Measurements from ENCODE around the gene MYOC. TPM values are rescaled to one million over a fixed set of nuclear protein-coding genes. Genes with fewer than 3 reads are reported as not detected.

MYOC gene
- total RNA-seq, 1 donor from 2014 or later, result not detected

DNA sequence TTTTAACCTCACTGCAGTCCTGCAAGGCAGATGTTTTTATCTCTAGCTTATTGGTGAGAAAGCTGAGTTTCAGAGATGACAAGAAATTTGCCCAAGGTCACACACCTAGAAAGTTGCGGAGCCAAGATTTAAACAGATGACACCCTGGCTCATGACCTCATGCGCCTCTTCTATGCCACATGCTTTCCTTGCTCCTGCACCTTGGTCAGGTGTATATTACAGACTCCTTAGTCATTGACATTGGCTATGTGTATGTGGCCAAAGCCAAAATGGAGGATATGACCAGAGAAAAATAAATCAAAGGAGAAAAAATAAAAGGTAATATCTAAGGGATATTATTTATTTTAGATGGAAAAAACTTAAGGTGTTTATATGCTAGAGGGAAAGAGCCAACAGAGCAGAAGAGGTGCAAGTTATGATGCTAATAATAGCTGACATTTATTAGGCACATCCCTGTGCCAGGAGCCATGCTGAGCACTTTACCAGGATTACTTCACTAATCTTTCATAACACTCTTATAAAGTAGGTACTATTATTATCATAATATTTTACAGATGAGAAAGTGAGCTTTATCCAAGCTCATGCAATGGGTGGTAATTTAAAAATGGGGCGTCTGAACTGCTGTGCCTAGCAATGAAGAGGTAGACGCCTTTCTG lies 13.8 kb upstream of the MYOC start:
- no peak for FAIRE-seq
- Histone ChIP-seq H3K36me3 (ENCODE audit: insufficient read depth, low read length) (no peaks in the 10 kb centered on the region), H3K4me1 (ENCODE audit: insufficient read depth, low read length) (no peaks in the 10 kb centered on the region), H3K4me2 (ENCODE audit: low read length) (no peak overlapping the region), H3K9me3 (ENCODE audit: insufficient read depth, low read depth, low read length) (no peaks in the 10 kb centered on the region), H4K20me1 (ENCODE audit: insufficient read depth, low read length) (no peaks in the 10 kb centered on the region), H3K27ac (ENCODE audit: low read depth, low read length) (no peak overlapping the region), H3K4me3 (ENCODE audit: insufficient read depth, low read depth, low read length) (no peak overlapping the region), H2AFZ (ENCODE audit: low read depth, low read length) (no peak overlapping the region), H3K27me3 (ENCODE audit: insufficient read depth, low read length) (no peaks in the 10 kb centered on the region), H3K79me2 (ENCODE audit: insufficient read depth, low read length) (no peaks in the 10 kb centered on the region), H3K9ac (ENCODE audit: low read length) (no peak overlapping the region)
- Mint-ChIP-seq H3K4me3 (ENCODE audit: unreplicated experiment) (no peak overlapping the region), H3K4me1 (ENCODE audit: low read depth, unreplicated experiment) (peaks cover 14% of the 10 kb centered on the region), H3K27ac (ENCODE audit: unreplicated experiment) (no peak overlapping the region), H3K27me3 (ENCODE audit: low read depth, unreplicated experiment) (no peaks in the 10 kb centered on the region), H3K9me3 (ENCODE audit: unreplicated experiment) (no peaks in the 10 kb centered on the region), H3K36me3 (ENCODE audit: low read depth, unreplicated experiment) (no peaks in the 10 kb centered on the region)
- TF ChIP-seq CTCF (IDR thresholded peaks at IDR 0.05; ENCODE audit: insufficient read depth, low read depth, low read length), result no peak
- no peak for TF ChIP-seq EZH2 (IDR thresholded peaks at IDR 0.05; ENCODE audit: insufficient read depth, low read length)
- DNase-seq (ENCODE audit: low read depth), result no peak

- no peak for FAIRE-seq
- no peaks in the 10 kb centered on the region for H3K36me3 Mint-ChIP-seq (ENCODE audit: low read depth, unreplicated experiment)
- H3K4me1 Mint-ChIP-seq (ENCODE audit: low read depth, unreplicated experiment), result peaks cover 14% of the 10 kb centered on the region
- no peaks in the 10 kb centered on the region for H3K27me3 Mint-ChIP-seq (ENCODE audit: low read depth, unreplicated experiment)
- Histone ChIP-seq H3K9ac (ENCODE audit: low read length) (no peak overlapping the region), H3K4me3 (ENCODE audit: insufficient read depth, low read depth, low read length) (no peak overlapping the region), H4K20me1 (ENCODE audit: insufficient read depth, low read length) (no peaks in the 10 kb centered on the region), H3K79me2 (ENCODE audit: insufficient read depth, low read length) (no peaks in the 10 kb centered on the region), H3K4me1 (ENCODE audit: insufficient read depth, low read length) (no peaks in the 10 kb centered on the region), H3K9me3 (ENCODE audit: insufficient read depth, low read depth, low read length) (no peaks in the 10 kb centered on the region), H3K27ac (ENCODE audit: low read depth, low read length) (no peak overlapping the region), H3K4me2 (ENCODE audit: low read length) (no peak overlapping the region), H3K36me3 (ENCODE audit: insufficient read depth, low read length) (no peaks in the 10 kb centered on the region), H2AFZ (ENCODE audit: low read depth, low read length) (no peak overlapping the region), H3K27me3 (ENCODE audit: insufficient read depth, low read length) (no peaks in the 10 kb centered on the region)
- no peak for TF ChIP-seq EZH2 (IDR thresholded peaks at IDR 0.05; ENCODE audit: insufficient read depth, low read length)
- no peak for TF ChIP-seq CTCF (IDR thresholded peaks at IDR 0.05; ENCODE audit: insufficient read depth, low read depth, low read length)
- DNase-seq (ENCODE audit: low read depth), result no peak
- H3K9me3 Mint-ChIP-seq (ENCODE audit: unreplicated experiment), result no peaks in the 10 kb centered on the region
- no peak overlapping the region for H3K4me3 Mint-ChIP-seq (ENCODE audit: unreplicated experiment)
- H3K27ac Mint-ChIP-seq (ENCODE audit: unreplicated experiment), result no peak overlapping the region
Measured at GRCh38 chr1:171664976-171665375, 12.5 kb upstream of the MYOC start.

DNA sequence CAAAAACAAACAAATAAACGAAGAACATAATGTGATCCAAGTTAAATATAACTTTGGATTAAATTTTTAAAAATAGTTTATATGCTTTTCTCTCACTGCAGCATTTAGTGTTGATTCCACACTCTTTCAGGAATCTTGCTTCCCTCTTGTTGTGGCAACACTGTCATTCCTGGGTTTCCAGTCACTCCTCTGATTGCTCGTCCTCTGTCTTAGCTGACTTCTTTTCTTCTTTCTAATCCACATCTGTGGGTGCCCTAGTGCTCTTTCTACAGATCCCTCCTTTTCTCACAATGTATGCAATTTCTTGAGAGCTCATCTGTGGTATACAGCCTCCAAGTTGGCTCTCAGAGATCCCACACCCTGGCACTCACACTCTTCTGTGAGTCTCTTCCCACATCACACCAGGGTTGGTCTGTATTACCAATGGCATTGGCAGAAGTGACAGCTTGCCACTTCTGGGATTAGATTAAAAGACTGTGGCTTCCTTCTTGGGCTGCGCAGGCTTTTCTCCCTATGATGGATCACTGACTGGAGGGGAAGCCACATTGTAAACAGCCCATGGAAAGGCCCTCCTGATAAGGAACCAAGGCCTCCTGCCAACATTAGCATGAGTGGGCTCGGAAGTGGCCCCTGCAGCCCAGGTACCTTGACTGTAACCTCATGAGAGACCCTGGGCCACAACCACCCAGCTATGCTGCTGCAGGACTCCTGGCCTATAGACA lies 11.5 kb upstream of the MYOC start:
- Mint-ChIP-seq H3K27ac (ENCODE audit: unreplicated experiment) (peak overlapping the region; percentile 34), H3K4me3 (ENCODE audit: unreplicated experiment) (no peak overlapping the region), H3K9me3 (ENCODE audit: unreplicated experiment) (no peaks in the 10 kb centered on the region), H3K4me1 (ENCODE audit: low read depth, unreplicated experiment) (peaks cover 14% of the 10 kb centered on the region), H3K36me3 (ENCODE audit: low read depth, unreplicated experiment) (no peaks in the 10 kb centered on the region), H3K27me3 (ENCODE audit: low read depth, unreplicated experiment) (no peaks in the 10 kb centered on the region)
- Histone ChIP-seq H3K79me2 (ENCODE audit: insufficient read depth, low read length) (no peaks in the 10 kb centered on the region), H4K20me1 (ENCODE audit: insufficient read depth, low read length) (no peaks in the 10 kb centered on the region), H3K27ac (ENCODE audit: low read depth, low read length) (no peak overlapping the region), H3K4me2 (ENCODE audit: low read length) (no peak overlapping the region), H3K9me3 (ENCODE audit: insufficient read depth, low read depth, low read length) (no peaks in the 10 kb centered on the region), H3K9ac (ENCODE audit: low read length) (no peak overlapping the region), H3K4me3 (ENCODE audit: insufficient read depth, low read depth, low read length) (no peak overlapping the region), H2AFZ (ENCODE audit: low read depth, low read length) (no peak overlapping the region), H3K27me3 (ENCODE audit: insufficient read depth, low read length) (no peaks in the 10 kb centered on the region), H3K4me1 (ENCODE audit: insufficient read depth, low read length) (no peaks in the 10 kb centered on the region), H3K36me3 (ENCODE audit: insufficient read depth, low read length) (no peaks in the 10 kb centered on the region)
- TF ChIP-seq EZH2 (IDR thresholded peaks at IDR 0.05; ENCODE audit: insufficient read depth, low read length) (no peak), CTCF (IDR thresholded peaks at IDR 0.05; ENCODE audit: insufficient read depth, low read depth, low read length) (no peak)
- DNase-seq (ENCODE audit: low read depth) (no peak), FAIRE-seq (no peak)

All from astrocyte (in vitro differentiated cells and primary cell).